Measurements from ENCODE around the gene EDEM2. TPM values are rescaled to one million over a fixed set of nuclear protein-coding genes. Genes with fewer than 3 reads are reported as not detected.
"Not testable (repeated sequence)": the region's sequence is repeated elsewhere in the genome, so short reads cannot be mapped to it uniquely, and the experiment has no call there.

Gene EDEM2
- total and polyA plus RNA-seq, 2 donors, result 15.1 to 17.8 TPM

GRCh38 chr20:35160341-35160740, 13.2 kb upstream of the EDEM2 start:
- not testable (repeated sequence) for H3K4me3 ChIP-seq (ENCODE audit: low read depth, low read length); H3K36me3 ChIP-seq (ENCODE audit: insufficient read depth); H3K27ac ChIP-seq (ENCODE audit: low read depth); DNase-seq (ENCODE audit: extremely low spot score); H3K4me1 ChIP-seq (ENCODE audit: insufficient read depth)
- 92% methylated on average over 5 of the region's 5 CpGs for WGBS

- no peak overlapping the region for H3K27ac ChIP-seq (ENCODE audit: low read depth)
- no peaks in the 10 kb centered on the region for H3K36me3 ChIP-seq (ENCODE audit: insufficient read depth)
- 85% methylated on average over 6 of the region's 6 CpGs for WGBS
- no peak overlapping the region for H3K4me3 ChIP-seq (ENCODE audit: low read depth, low read length)
- no peaks in the 10 kb centered on the region for H3K4me1 ChIP-seq (ENCODE audit: insufficient read depth)
- no peak for DNase-seq (ENCODE audit: extremely low spot score)
Observed at GRCh38 chr20:35156978-35157377, 9.8 kb upstream of the EDEM2 start.

GRCh38 chr20:35155936-35156335, 8.8 kb upstream of the EDEM2 start:
- H3K4me3 ChIP-seq (ENCODE audit: low read depth, low read length), result no peak overlapping the region
- WGBS, result 85% methylated on average over 2 of the region's 2 CpGs
- H3K36me3 ChIP-seq (ENCODE audit: insufficient read depth), result no peaks in the 10 kb centered on the region
- no peak for DNase-seq (ENCODE audit: extremely low spot score)
- no peaks in the 10 kb centered on the region for H3K4me1 ChIP-seq (ENCODE audit: insufficient read depth)
- no peak overlapping the region for H3K27ac ChIP-seq (ENCODE audit: low read depth)

- Histone ChIP-seq H3K27ac (ENCODE audit: low read depth) (no peak overlapping the region), H3K4me1 (ENCODE audit: insufficient read depth) (no peaks in the 10 kb centered on the region), H3K36me3 (ENCODE audit: insufficient read depth) (no peaks in the 10 kb centered on the region), H3K4me3 (ENCODE audit: low read depth, low read length) (no peak overlapping the region)
- no peak for DNase-seq (ENCODE audit: extremely low spot score)
- 47% methylated on average over 4 of the region's 4 CpGs for WGBS
Observed at GRCh38 chr20:35151736-35152135, 4.6 kb upstream of the EDEM2 start.

GRCh38 chr20:35150846-35151579, 3.9 kb upstream of the EDEM2 start:
- 70% methylated on average over 6 of the region's 6 CpGs for WGBS
- Histone ChIP-seq H3K4me1 (ENCODE audit: insufficient read depth) (no peaks in the 10 kb centered on the region), H3K27ac (ENCODE audit: low read depth) (no peak overlapping the region), H3K36me3 (ENCODE audit: insufficient read depth) (no peaks in the 10 kb centered on the region), H3K4me3 (ENCODE audit: low read depth, low read length) (no peak overlapping the region)
- DNase-seq (ENCODE audit: extremely low spot score), result no peak

GRCh38 chr20:35147575-35148071, 487 bp upstream of the EDEM2 start:
- peak overlapping the region; percentile 72 for H3K4me3 ChIP-seq (ENCODE audit: low read depth, low read length)
- H3K4me1 ChIP-seq (ENCODE audit: insufficient read depth); H3K36me3 ChIP-seq (ENCODE audit: insufficient read depth); DNase-seq (ENCODE audit: extremely low spot score); H3K27ac ChIP-seq (ENCODE audit: low read depth): not testable (repeated sequence)
- WGBS, result 4% methylated on average over 19 of the region's 19 CpGs

- Histone ChIP-seq H3K4me1 (ENCODE audit: insufficient read depth) (no peaks in the 10 kb centered on the region), H3K27ac (ENCODE audit: low read depth) (no peak overlapping the region), H3K36me3 (ENCODE audit: insufficient read depth) (peaks cover 1% of the 10 kb centered on the region), H3K4me3 (ENCODE audit: low read depth, low read length) (peak overlapping the region; percentile 72)
- DNase-seq (ENCODE audit: extremely low spot score), result no peak
- WGBS, result 6% methylated on average over 23 of the region's 23 CpGs
Observed at GRCh38 chr20:35146299-35146919, 727 bp downstream of the EDEM2 start.

- H3K4me1 ChIP-seq (ENCODE audit: insufficient read depth), result no peaks in the 10 kb centered on the region
- no peak overlapping the region for H3K27ac ChIP-seq (ENCODE audit: low read depth)
- no peak overlapping the region for H3K4me3 ChIP-seq (ENCODE audit: low read depth, low read length)
- 35% methylated on average over 2 of the region's 2 CpGs for WGBS
- no peak for DNase-seq (ENCODE audit: extremely low spot score)
- peaks cover 1% of the 10 kb centered on the region for H3K36me3 ChIP-seq (ENCODE audit: insufficient read depth)
Observed at GRCh38 chr20:35145141-35145564, 2.0 kb downstream of the EDEM2 start.

- no peak for DNase-seq (ENCODE audit: extremely low spot score)
- Histone ChIP-seq H3K4me1 (ENCODE audit: insufficient read depth) (no peaks in the 10 kb centered on the region), H3K27ac (ENCODE audit: low read depth) (no peak overlapping the region), H3K4me3 (ENCODE audit: low read depth, low read length) (no peak overlapping the region), H3K36me3 (ENCODE audit: insufficient read depth) (peaks cover 1% of the 10 kb centered on the region)
- WGBS, result 57% methylated on average over 7 of the region's 7 CpGs
Observed at GRCh38 chr20:35144694-35145093, 2.4 kb downstream of the EDEM2 start.

GRCh38 chr20:35135867-35136586, 11.1 kb downstream of the EDEM2 start:
- no peak for DNase-seq (ENCODE audit: extremely low spot score)
- H3K27ac ChIP-seq (ENCODE audit: low read depth), result no peak overlapping the region
- no peaks in the 10 kb centered on the region for H3K4me1 ChIP-seq (ENCODE audit: insufficient read depth)
- no peak overlapping the region for H3K4me3 ChIP-seq (ENCODE audit: low read depth, low read length)
- peaks cover 2% of the 10 kb centered on the region for H3K36me3 ChIP-seq (ENCODE audit: insufficient read depth)
- WGBS, result 90% methylated on average over 11 of the region's 11 CpGs

- no peak for DNase-seq (ENCODE audit: extremely low spot score)
- H3K36me3 ChIP-seq (ENCODE audit: insufficient read depth), result peaks cover 2% of the 10 kb centered on the region
Observed at GRCh38 chr20:35134880-35135279, 12.3 kb downstream of the EDEM2 start.

GRCh38 chr20:35134472-35134871, 12.7 kb downstream of the EDEM2 start:
- DNase-seq (ENCODE audit: extremely low spot score), result no peak
- WGBS, result 78% methylated on average over 9 of the region's 9 CpGs
- Histone ChIP-seq H3K36me3 (ENCODE audit: insufficient read depth) (peaks cover 2% of the 10 kb centered on the region), H3K4me3 (ENCODE audit: low read depth, low read length) (no peak overlapping the region), H3K4me1 (ENCODE audit: insufficient read depth) (no peaks in the 10 kb centered on the region), H3K27ac (ENCODE audit: low read depth) (no peak overlapping the region)

More at GRCh38 chr20:35134880-35135279, 12.3 kb downstream of the EDEM2 start:
- H3K4me1 ChIP-seq (ENCODE audit: insufficient read depth), result no peaks in the 10 kb centered on the region
- H3K27ac ChIP-seq (ENCODE audit: low read depth), result no peak overlapping the region
- no peak overlapping the region for H3K4me3 ChIP-seq (ENCODE audit: low read depth, low read length)
- 77% methylated on average over 6 of the region's 6 CpGs for WGBS

GRCh38 chr20:35133735-35134134, 13.4 kb downstream of the EDEM2 start:
- peaks cover 2% of the 10 kb centered on the region for H3K36me3 ChIP-seq (ENCODE audit: insufficient read depth)
- H3K4me1 ChIP-seq (ENCODE audit: insufficient read depth), result no peaks in the 10 kb centered on the region
- H3K27ac ChIP-seq (ENCODE audit: low read depth), result no peak overlapping the region
- DNase-seq (ENCODE audit: extremely low spot score), result no peak
- WGBS, result 93% methylated on average over 5 of the region's 5 CpGs
- no peak overlapping the region for H3K4me3 ChIP-seq (ENCODE audit: low read depth, low read length)

GRCh38 chr20:35133031-35133430, 14.1 kb downstream of the EDEM2 start:
- H3K4me1 ChIP-seq (ENCODE audit: insufficient read depth), result no peaks in the 10 kb centered on the region
- H3K4me3 ChIP-seq (ENCODE audit: low read depth, low read length), result no peak overlapping the region
- WGBS, result 94% methylated on average over 5 of the region's 5 CpGs
- H3K27ac ChIP-seq (ENCODE audit: low read depth), result no peak overlapping the region
- H3K36me3 ChIP-seq (ENCODE audit: insufficient read depth), result peaks cover 2% of the 10 kb centered on the region
- DNase-seq (ENCODE audit: extremely low spot score), result no peak
